ENCODE results near the gene NUDT9. TPM values are rescaled to one million over a fixed set of nuclear protein-coding genes. Genes with fewer than 3 reads are reported as not detected.
"Not testable (repeated sequence)": the region's sequence is repeated elsewhere in the genome, so short reads cannot be mapped to it uniquely, and the experiment has no call there.

NUDT9 gene
- total RNA-seq, 1 donor from 2014 or later: 30.2 TPM

GRCh38 chr4:87442889-87443288 lies 20.5 kb downstream of the NUDT9 start:
- intact Hi-C loops (cut with DNase I): no loop called here
- no peak for DNase-seq (ENCODE audit: missing footprints)
- no peak for ATAC-seq

GRCh38 chr4:87444741-87445140 lies 22.4 kb downstream of the NUDT9 start:
- intact Hi-C loops (cut with DNase I): no loop called here
- DNase-seq (ENCODE audit: missing footprints) (no peak), ATAC-seq (no peak)

- ATAC-seq (no peak), DNase-seq (ENCODE audit: missing footprints) (no peak)
- intact Hi-C loops (cut with DNase I): no loop called here
These were observed 23.6 kb downstream of the NUDT9 start for GRCh38 chr4:87445964-87446363.

GRCh38 chr4:87446375-87446774 lies 24.0 kb downstream of the NUDT9 start:
- ATAC-seq; DNase-seq (ENCODE audit: missing footprints); intact Hi-C loops (cut with DNase I): not testable (repeated sequence)

GRCh38 chr4:87451537-87451936 lies 29.2 kb downstream of the NUDT9 start:
- intact Hi-C loops (cut with DNase I): no loop called here
- no peak for ATAC-seq
- DNase-seq (ENCODE audit: missing footprints): no peak

GRCh38 chr4:87458913-87459312 lies 36.5 kb downstream of the NUDT9 start:
- ATAC-seq: no peak
- DNase-seq (ENCODE audit: missing footprints): no peak
- intact Hi-C loops (cut with DNase I): no loop called here

- intact Hi-C loops (cut with DNase I): no loop called here
- ATAC-seq (no peak), DNase-seq (ENCODE audit: missing footprints) (no peak)
These were observed 38.9 kb downstream of the NUDT9 start for GRCh38 chr4:87461281-87461700.

- DNase-seq (ENCODE audit: missing footprints) (no peak), ATAC-seq (no peak)
- intact Hi-C loops (cut with DNase I): no loop called here
These were observed 39.7 kb downstream of the NUDT9 start for GRCh38 chr4:87462102-87462501.

- no peak for DNase-seq (ENCODE audit: missing footprints)
- ATAC-seq: no peak
- intact Hi-C loops (cut with DNase I): loop anchor here (1.0 to 5.0 kb wide), 2 partner anchors 91 to 194 kb away; no protein-coding TSS in a partner anchor
These were observed 43.5 kb downstream of the NUDT9 start for GRCh38 chr4:87465739-87466366.

- ATAC-seq (peak; percentile 43), DNase-seq (ENCODE audit: missing footprints) (no peak)
- intact Hi-C loops (cut with DNase I): loop anchor here (5.0 kb wide), 1 partner anchor 197 kb away; no protein-coding TSS in a partner anchor
These were observed 47.0 kb downstream of the NUDT9 start for GRCh38 chr4:87469390-87469789.

GRCh38 chr4:87476934-87477333 lies 54.6 kb downstream of the NUDT9 start:
- DNase-seq (ENCODE audit: missing footprints): no peak
- intact Hi-C loops (cut with DNase I): no loop called here
- no peak for ATAC-seq

GRCh38 chr4:87478732-87479250 lies 56.4 kb downstream of the NUDT9 start:
- intact Hi-C loops (cut with DNase I): no loop called here
- no peak for ATAC-seq
- no peak for DNase-seq (ENCODE audit: missing footprints)

- intact Hi-C loops (cut with DNase I): no loop called here
- ATAC-seq (no peak), DNase-seq (ENCODE audit: missing footprints) (no peak)
These were observed 59.0 kb downstream of the NUDT9 start for GRCh38 chr4:87481377-87481776.

GRCh38 chr4:87483247-87483646 lies 60.9 kb downstream of the NUDT9 start:
- DNase-seq (ENCODE audit: missing footprints); ATAC-seq; intact Hi-C loops (cut with DNase I): not testable (repeated sequence)

- ATAC-seq; DNase-seq (ENCODE audit: missing footprints); intact Hi-C loops (cut with DNase I): not testable (repeated sequence)
These were observed 66.3 kb downstream of the NUDT9 start for GRCh38 chr4:87488666-87489065.

- no peak for DNase-seq (ENCODE audit: missing footprints)
- intact Hi-C loops (cut with DNase I): loop anchor here (5.0 kb wide), 1 partner anchor 38 kb away; the partner anchor contains the start of gene SPARCL1
- ATAC-seq: peak; percentile 31
These were observed 67.3 kb downstream of the NUDT9 start for GRCh38 chr4:87489678-87490077.

GRCh38 chr4:87490664-87491369 lies 68.4 kb downstream of the NUDT9 start:
- ATAC-seq (no peak), DNase-seq (ENCODE audit: missing footprints) (no peak)
- intact Hi-C loops (cut with DNase I): loop anchor here (5.0 kb wide), 1 partner anchor 36 kb away; the partner anchor contains the start of gene SPARCL1

- DNase-seq (ENCODE audit: missing footprints) (no peak), ATAC-seq (no peak)
- intact Hi-C loops (cut with DNase I): loop anchor here (5.0 kb wide), 1 partner anchor 36 kb away; the partner anchor contains the start of gene SPARCL1
These were observed 69.1 kb downstream of the NUDT9 start for GRCh38 chr4:87491436-87491835.

GRCh38 chr4:87491851-87492250 lies 69.5 kb downstream of the NUDT9 start:
- ATAC-seq; DNase-seq (ENCODE audit: missing footprints): not testable (repeated sequence)
- intact Hi-C loops (cut with DNase I): loop anchor here (5.0 kb wide), 1 partner anchor 35 kb away; the partner anchor contains the start of gene SPARCL1

- DNase-seq (ENCODE audit: missing footprints): no peak
- no peak for ATAC-seq
- intact Hi-C loops (cut with DNase I): loop anchor here (5.0 kb wide), 1 partner anchor 34 kb away; the partner anchor contains the start of gene SPARCL1
These were observed 70.7 kb downstream of the NUDT9 start for GRCh38 chr4:87493115-87493514.
